HepG2 (cell line): ENCODE measurements around the gene BMP2K. TPM values are rescaled to one million over a fixed set of nuclear protein-coding genes. Genes with fewer than 3 reads are reported as not detected.

Experiments
- ATAC-seq: fragments of 200-7000 bp; cut with Tn5 transposase; 3 replicates; pipeline ENCODE4 v1.9.1; 2020; ENCODE audit warnings: mild to moderate bottlenecking, moderate library complexity
- BruUV-seq: library from RNA; stranded (reverse); fragments of 400-500 nt; replicated peaks from 2 replicates; lab custom pipeline; 2021; lab: Mats Ljungman, UMichigan
- CTCF ChIA-PET: fragments of 300-600 bp; formaldehyde crosslinking; extraction: SDS; loops from one replicate; lab custom pipeline; 2021; ENCODE audit warnings: low total read pairs, inconsistent platforms, low intra/inter-chr PET ratio; lab: Yijun Ruan, JAX
- POLR2A ChIA-PET: fragments of 350-600 bp; sonication (Branson Sonifier 250); formaldehyde crosslinking; loops from one replicate; lab custom pipeline; 2020; ENCODE audit warnings: antibody characterized with exemption, inconsistent platforms; lab: Yijun Ruan, JAX
- DNase-seq: peaks from one replicate; pipeline ENCODE4 v3.0.0-alpha.2; 2015; ENCODE audit warnings: low spot score
- FAIRE-seq: peaks from 3 replicates; lab custom pipeline; 2011; peaks lifted over from hg19 to GRCh38; lab: Jason Lieb, UNC
- H2AFZ ChIP-seq: one replicate; pipeline ENCODE4 v1.6.1; 2011; ENCODE audit warnings: low read length, inconsistent platforms
- H3K27ac ChIP-seq: fragments of 300-600 bp; 3 replicates; pipeline ENCODE4 v1.8.0; 2011; ENCODE audit warnings: mixed run types, mild to moderate bottlenecking, mixed read lengths, low read length, inconsistent platforms; ENCODE audit not compliant: insufficient read depth; ENCODE audit errors: extremely low read length
- H3K27me3 ChIP-seq, 2 experiments: fragments of 200-600 bp in 1 of 2; 2 replicates in 1 of 2; 3 replicates in 1 of 2; pipeline versions ENCODE4 v1.6.0 to v1.8.0; 2011; ENCODE audit warnings: low read length in 2 of 2, mild to moderate bottlenecking in 2 of 2, moderate library complexity in 2 of 2, inconsistent platforms in 1 of 2; ENCODE audit not compliant: insufficient read depth in 2 of 2, control insufficient read depth in 1 of 2
- H3K36me3 ChIP-seq, 2 experiments: fragments of 200-600 bp in 1 of 2; replicated peaks in 1 of 2; 2 replicates in 1 of 2; 3 replicates in 1 of 2; pipeline versions ENCODE4 v1.5.1 to v1.8.0; 2011; ENCODE audit warnings: low read length in 2 of 2, inconsistent platforms in 1 of 2; ENCODE audit not compliant: insufficient read depth in 2 of 2, control insufficient read depth in 1 of 2
- H3K4me1 ChIP-seq: 2 replicates; pipeline ENCODE4 v1.5.1; 2012; ENCODE audit warnings: low read length, inconsistent platforms; ENCODE audit not compliant: insufficient read depth
- H3K4me2 ChIP-seq: 2 replicates; pipeline ENCODE4 v1.6.0; 2011; ENCODE audit warnings: low read depth, low read length, inconsistent platforms
- H3K4me3 ChIP-seq, 3 experiments: fragments of 200-600 bp in 1 of 3; sonication (generic), shearing (Covaris generic) in 1 of 3; replicated peaks in 1 of 3; 2 replicates each; pipeline ENCODE4 v1.5.1; 2011 to 2016; ENCODE audit warnings: low read length in 3 of 3, inconsistent platforms in 2 of 3, low read depth in 2 of 3, mild to moderate bottlenecking in 2 of 3, control low read depth in 1 of 3, mixed read lengths in 1 of 3; ENCODE audit not compliant: insufficient read depth in 1 of 3
- H3K79me2 ChIP-seq: one replicate; pipeline ENCODE4 v1.6.1; 2011; ENCODE audit warnings: low read length, inconsistent platforms; ENCODE audit not compliant: insufficient read depth
- H3K9ac ChIP-seq: 2 replicates; pipeline ENCODE4 v1.6.0; 2011; ENCODE audit warnings: mild to moderate bottlenecking, low read depth, low read length, inconsistent platforms; ENCODE audit not compliant: insufficient read depth
- H3K9me3 ChIP-seq: 2 replicates; pipeline ENCODE4 v1.5.1; 2012; ENCODE audit warnings: mild to moderate bottlenecking, low read length
- H4K20me1 ChIP-seq: 2 replicates; pipeline ENCODE4 v1.6.0; 2011; ENCODE audit warnings: inconsistent platforms, mild to moderate bottlenecking, low read length, moderate library complexity; ENCODE audit not compliant: insufficient read depth
- AHR ChIP-seq: IDR thresholded peaks from 2 replicates; pipeline ENCODE4 v1.6.1; 2018; ENCODE audit warnings: missing genetic modification reagents, missing compliant biosample characterization
- HMGA1 ChIP-seq: sonication (generic); formaldehyde crosslinking; conservative IDR thresholded peaks from 2 replicates; pipeline ENCODE4 v1.4.0; 2020; ENCODE audit warnings: missing genetic modification reagents
- KDM3A ChIP-seq: IDR thresholded peaks from 2 replicates; pipeline ENCODE4 v1.6.1; 2018; ENCODE audit warnings: low read depth, missing compliant biosample characterization
- NFYB ChIP-seq: sonication (generic); formaldehyde crosslinking; IDR thresholded peaks from 2 replicates; pipeline ENCODE4 v1.4.0; 2020; ENCODE audit warnings: missing genetic modification reagents
- PITX1 ChIP-seq: sonication (generic); formaldehyde crosslinking; IDR thresholded peaks from 2 replicates; pipeline ENCODE4 v1.5.1; 2020; ENCODE audit warnings: mild to moderate bottlenecking, missing genetic modification reagents
- RNF2 ChIP-seq: fragments of 450-650 bp; conservative IDR thresholded peaks from 2 replicates; pipeline ENCODE4 v1.6.1; 2016; ENCODE audit warnings: low read depth
- YEATS4 ChIP-seq: sonication (generic); formaldehyde crosslinking; IDR thresholded peaks from 2 replicates; pipeline ENCODE4 v1.4.0; 2020; ENCODE audit warnings: missing genetic modification reagents, borderline replicate concordance
- ZEB1 ChIP-seq: IDR thresholded peaks from 2 replicates; pipeline ENCODE4 v1.6.1; 2012; ENCODE audit warnings: mild to moderate bottlenecking, low read depth, inconsistent platforms; ENCODE audit not compliant: insufficient replicate concordance
- ZIK1 ChIP-seq: sonication (generic); formaldehyde crosslinking; IDR thresholded peaks from 2 replicates; pipeline ENCODE4 v1.5.0; 2020; ENCODE audit warnings: mild to moderate bottlenecking, low read depth, missing genetic modification reagents, borderline replicate concordance
- ZMYM2 ChIP-seq: sonication (generic); formaldehyde crosslinking; IDR thresholded peaks from 2 replicates; pipeline ENCODE4 v1.8.0; 2022; ENCODE audit warnings: mild to moderate bottlenecking, missing genetic modification reagents
- ZNF253 ChIP-seq: sonication (generic); formaldehyde crosslinking; IDR thresholded peaks from 2 replicates; pipeline ENCODE4 v1.8.0; 2022; ENCODE audit warnings: mild to moderate bottlenecking, missing genetic modification reagents, borderline replicate concordance
- ZNF292 ChIP-seq: sonication (generic); formaldehyde crosslinking; IDR thresholded peaks from 2 replicates; pipeline ENCODE4 v1.8.1; 2022; ENCODE audit warnings: mild to moderate bottlenecking, low read depth, missing genetic modification reagents, borderline replicate concordance
- WGBS: methylation state at CpG from one replicate; pipeline ENCODE4 v1.1.6; 2017; ENCODE audit warnings: low lambda C conversion rate; 5-methylcytosine and 5-hydroxymethylcytosine counted together
- in situ Hi-C: cut with HindIII; loops from 2 replicates; pipeline ENCODE4 v1.10.0; 2017; ENCODE audit warnings: low pct_unique_long_range_greater_than_20kb; ENCODE audit not compliant: extremely low pct_ligation_motif_present
- intact Hi-C: fragments of 100-400 bp; cut with micrococcal nuclease; formaldehyde crosslinking; loops from one replicate; pipeline ENCODE4 v1.10.0; 2022; ENCODE audit not compliant: unreplicated experiment
- polyA plus RNA-seq, 8 experiments: library from polyadenylated mRNA; depleted of rRNA in 3 of 8; stranded (reverse) in 7 of 8; unstranded in 1 of 8; fragments of >200 nt; fragmentation: Illumina TruSeq in 4 of 8; extraction: Trizol in 4 of 8; gene quantifications; 2 replicates each; pipeline versions ENCODE4 v1.2.1 to v1.2.3, GENCODE V29; 2011 to 2016; ENCODE audit warnings: low read depth in 4 of 8, missing spikeins in 1 of 8, mixed read lengths in 1 of 8; ENCODE audit not compliant: insufficient read depth in 1 of 8
- total RNA-seq, 5 experiments: library from RNA; depleted of rRNA; stranded (reverse); fragments of >200 nt; fragmentation: Illumina TruSeq; extraction: Trizol; gene quantifications; 2 replicates each; pipeline ENCODE4 v1.2.3, GENCODE V29; 2016; ENCODE audit warnings: low read depth in 1 of 5
- TF ChIP-seq, protein P1 (sequence below): sonication (generic); formaldehyde crosslinking; IDR thresholded peaks from 2 replicates; pipeline ENCODE4 v1.5.1; 2020; ENCODE audit warnings: mild to moderate bottlenecking, missing genetic modification reagents, borderline replicate concordance
- TF ChIP-seq, protein P2 (sequence below): sonication (generic); formaldehyde crosslinking; IDR thresholded peaks from 2 replicates; pipeline ENCODE4 v1.4.0; 2020; ENCODE audit warnings: mild to moderate bottlenecking, missing genetic modification reagents

Gene BMP2K
- total and polyA plus RNA-seq, 2 of the 13 experiments (the other 11 are each of a cell fraction or from before 2014, with no cell fraction given) = 8.6 to 15.2 TPM

DNA sequence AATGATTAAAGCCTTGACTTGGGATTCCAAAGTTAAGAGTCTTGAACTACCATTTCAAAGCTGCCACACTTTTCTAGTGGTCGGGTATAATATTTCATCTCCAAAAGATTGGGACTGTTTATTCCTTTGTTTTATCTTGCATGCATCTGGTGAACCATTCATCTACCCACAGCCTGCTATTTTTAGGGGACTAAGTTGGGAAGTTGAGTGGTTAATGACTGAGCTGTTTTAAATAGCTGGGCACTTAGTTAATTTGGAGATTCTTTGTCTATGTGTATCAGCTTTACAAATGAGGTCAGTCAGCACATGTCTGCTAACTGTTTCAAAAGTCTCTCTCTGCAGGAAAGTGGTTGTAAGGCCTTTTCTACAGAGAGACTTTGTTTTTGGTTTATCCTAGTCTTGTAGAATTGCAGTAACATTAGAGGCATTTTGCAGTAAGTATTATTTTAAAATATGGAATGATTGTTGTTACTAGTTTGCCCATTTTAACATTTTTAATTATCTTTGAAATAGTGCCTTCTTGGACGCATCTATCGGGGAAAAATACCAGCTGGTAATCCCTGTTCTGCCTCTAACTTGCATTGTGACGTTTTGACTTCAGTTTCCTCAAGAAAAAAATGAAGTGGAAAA is 8.2 kb downstream of the BMP2K start:
- no peak overlapping the region for H3K9ac ChIP-seq
- peaks cover 45% of the 10 kb centered on the region for H3K4me1 ChIP-seq
- H3K27ac ChIP-seq = no peak overlapping the region
- ATAC-seq (no peak), DNase-seq (no peak), FAIRE-seq (no peak)
- intact Hi-C loops (no loop called here), in situ Hi-C loops (no loop called here)
- WGBS = 93% methylated on average over 4 of the region's 4 CpGs
- H3K9me3 ChIP-seq = no peaks in the 10 kb centered on the region
- no peak overlapping the region for H2AFZ ChIP-seq
- H3K36me3 ChIP-seq = no peaks in the 10 kb centered on the region
- H4K20me1 ChIP-seq = peaks cover 5% of the 10 kb centered on the region; the same call in 1 of the 2 replicates
- POLR2A ChIA-PET = no interaction called here
- no TSS peak for BruUV-seq
- H3K79me2 ChIP-seq = peaks cover 71% of the 10 kb centered on the region
- no peak overlapping the region for H3K4me2 ChIP-seq
- CTCF ChIA-PET = no interaction called here
- H3K27me3 ChIP-seq = no peaks in the 10 kb centered on the region
- no peak overlapping the region for H3K4me3 ChIP-seq
- TF ChIP-seq AHR (CRISPR knock-in tag) (no peak), ZIK1 (CRISPR knock-in tag) (no peak), PITX1 (no peak), RNF2 (no peak), ZEB1 (no peak), NFYB (CRISPR knock-in tag) (no peak), HMGA1 (CRISPR knock-in tag) (no peak), ZNF253 (CRISPR knock-in tag) (no peak), KDM3A (no peak), ZMYM2 (CRISPR knock-in tag) (no peak), ZNF292 (CRISPR knock-in tag) (no peak), YEATS4 (CRISPR knock-in tag) (no peak)
- TF ChIP-seq, protein P1, sequence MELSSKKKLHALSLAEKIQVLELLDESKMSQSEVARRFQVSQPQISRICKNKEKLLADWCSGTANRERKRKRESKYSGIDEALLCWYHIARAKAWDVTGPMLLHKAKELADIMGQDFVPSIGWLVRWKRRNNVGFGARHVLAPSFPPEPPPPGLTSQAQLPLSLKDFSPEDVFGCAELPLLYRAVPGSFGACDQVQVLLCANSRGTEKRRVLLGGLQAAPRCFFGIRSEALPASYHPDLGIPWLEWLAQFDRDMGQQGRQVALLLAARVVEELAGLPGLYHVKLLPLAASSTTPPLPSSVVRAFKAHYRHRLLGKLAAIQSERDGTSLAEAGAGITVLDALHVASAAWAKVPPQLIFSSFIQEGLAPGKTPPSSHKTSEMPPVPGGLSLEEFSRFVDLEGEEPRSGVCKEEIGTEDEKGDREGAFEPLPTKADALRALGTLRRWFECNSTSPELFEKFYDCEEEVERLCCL (CRISPR knock-in tag) = no peak
- TF ChIP-seq, protein P2, sequence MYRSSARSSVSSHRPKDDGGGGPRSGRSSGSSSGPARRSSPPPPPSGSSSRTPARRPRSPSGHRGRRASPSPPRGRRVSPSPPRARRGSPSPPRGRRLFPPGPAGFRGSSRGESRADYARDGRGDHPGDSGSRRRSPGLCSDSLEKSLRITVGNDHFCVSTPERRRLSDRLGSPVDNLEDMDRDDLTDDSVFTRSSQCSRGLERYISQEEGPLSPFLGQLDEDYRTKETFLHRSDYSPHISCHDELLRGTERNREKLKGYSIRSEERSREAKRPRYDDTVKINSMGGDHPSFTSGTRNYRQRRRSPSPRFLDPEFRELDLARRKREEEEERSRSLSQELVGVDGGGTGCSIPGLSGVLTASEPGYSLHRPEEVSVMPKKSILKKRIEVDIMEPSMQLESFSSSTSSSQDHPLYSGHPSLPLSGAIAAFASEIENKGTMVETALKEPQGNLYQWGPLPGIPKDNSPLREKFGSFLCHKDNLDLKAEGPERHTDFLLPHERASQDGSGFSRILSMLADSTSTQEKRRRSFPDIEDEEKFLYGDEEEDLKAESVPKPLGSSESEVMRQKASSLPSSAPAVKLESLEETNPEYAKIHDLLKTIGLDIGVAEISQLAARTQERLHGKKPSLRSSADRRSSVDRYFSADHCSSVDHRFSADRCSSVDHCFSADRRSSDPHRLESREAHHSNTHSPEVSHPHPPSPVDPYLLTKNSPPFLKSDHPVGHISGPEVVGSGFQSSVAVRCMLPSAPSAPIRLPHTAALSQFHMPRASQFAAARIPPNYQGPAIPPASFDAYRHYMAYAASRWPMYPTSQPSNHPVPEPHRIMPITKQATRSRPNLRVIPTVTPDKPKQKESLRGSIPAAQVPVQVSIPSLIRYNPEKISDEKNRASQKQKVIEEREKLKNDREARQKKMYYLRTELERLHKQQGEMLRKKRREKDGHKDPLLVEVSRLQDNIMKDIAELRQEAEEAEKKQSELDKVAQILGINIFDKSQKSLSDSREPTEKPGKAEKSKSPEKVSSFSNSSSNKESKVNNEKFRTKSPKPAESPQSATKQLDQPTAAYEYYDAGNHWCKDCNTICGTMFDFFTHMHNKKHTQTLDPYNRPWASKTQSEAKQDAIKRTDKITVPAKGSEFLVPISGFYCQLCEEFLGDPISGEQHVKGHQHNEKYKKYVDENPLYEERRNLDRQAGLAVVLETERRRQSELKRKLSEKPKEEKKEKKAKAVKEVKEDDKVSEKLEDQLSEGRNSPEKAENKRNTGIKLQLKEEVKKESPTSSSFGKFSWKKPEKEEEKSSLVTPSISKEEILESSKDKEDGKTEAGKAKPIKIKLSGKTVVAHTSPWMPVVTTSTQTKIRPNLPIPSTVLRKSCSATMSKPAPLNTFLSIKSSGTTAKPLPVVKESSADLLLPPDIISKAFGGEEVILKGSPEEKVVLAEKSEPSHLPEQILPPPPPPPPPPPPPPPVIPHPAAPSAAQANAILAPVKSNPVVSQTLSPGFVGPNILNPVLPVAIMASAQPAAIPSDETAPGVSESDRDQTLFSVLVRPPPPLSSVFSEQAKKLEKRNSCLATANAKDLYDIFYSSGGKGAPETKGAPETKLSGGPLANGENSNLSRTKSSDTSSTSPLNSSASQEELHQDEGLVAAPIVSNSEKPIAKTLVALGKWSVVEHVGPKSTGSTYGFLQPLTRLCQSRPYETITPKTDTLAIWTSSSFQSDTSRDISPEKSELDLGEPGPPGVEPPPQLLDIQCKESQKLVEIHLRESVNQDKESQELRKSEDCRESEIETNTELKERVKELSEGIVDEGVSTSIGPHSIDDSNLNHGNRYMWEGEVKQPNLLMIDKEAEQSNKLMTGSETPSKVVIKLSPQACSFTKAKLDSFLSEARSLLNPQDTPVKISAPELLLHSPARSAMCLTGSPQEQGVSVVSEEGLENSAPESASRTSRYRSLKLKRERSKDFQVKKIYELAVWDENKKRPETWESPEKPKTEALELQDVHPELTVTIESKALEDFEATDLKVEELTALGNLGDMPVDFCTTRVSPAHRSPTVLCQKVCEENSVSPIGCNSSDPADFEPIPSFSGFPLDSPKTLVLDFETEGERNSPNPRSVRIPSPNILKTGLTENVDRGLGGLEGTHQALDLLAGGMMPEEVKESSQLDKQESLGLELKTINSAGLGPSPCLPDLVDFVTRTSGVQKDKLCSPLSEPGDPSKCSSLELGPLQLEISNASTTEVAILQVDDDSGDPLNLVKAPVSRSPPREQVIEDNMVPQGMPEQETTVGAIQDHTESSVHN = no peak
